ENCODE data around the gene FAM168A.

Gene FAM168A

DNA sequence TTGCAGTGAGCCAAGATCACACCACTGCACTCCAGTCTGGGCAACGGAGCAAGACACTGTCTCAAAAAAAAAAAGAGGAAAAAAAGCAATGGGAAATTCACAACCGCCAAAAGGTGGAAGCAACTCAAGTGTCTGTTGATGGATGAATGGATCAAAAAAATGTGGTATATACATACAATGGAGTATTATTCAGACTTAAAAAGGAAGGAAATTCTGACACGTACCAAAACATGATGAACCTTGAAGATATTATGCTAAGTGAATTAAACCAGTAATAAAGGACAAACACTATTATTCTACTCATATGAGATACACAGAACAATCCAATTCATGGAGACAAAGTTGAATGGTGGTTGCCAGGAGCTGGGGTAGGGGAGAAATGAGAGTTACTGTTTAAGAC is 40.9 kb downstream of the FAM168A start:
- Histone ChIP-seq H3K36me3 (ENCODE audit: control insufficient read depth, low read length) (no peaks in the 10 kb centered on the region), H4K20me1 (ENCODE audit: control insufficient read depth, insufficient read depth, low read depth, low read length) (no peaks in the 10 kb centered on the region), H3K79me2 (ENCODE audit: control insufficient read depth, low read length) (peaks cover 48% of the 10 kb centered on the region), H3K9me2 (replicated peaks; ENCODE audit: control insufficient read depth, low read length) (no peaks in the 10 kb centered on the region), H3F3A (ENCODE audit: control insufficient read depth, insufficient read depth) (0 out of 2 replicates have a peak, but pooled peaks cover 2% of the 10 kb centered on the region), H3K4me3 (ENCODE audit: low read length) (no peak overlapping the region), H3K27ac (ENCODE audit: low read depth, low read length) (no peak overlapping the region), H3K27me3 (ENCODE audit: control insufficient read depth, low read length) (no peaks in the 10 kb centered on the region), H3K9me3 (ENCODE audit: control insufficient read depth, insufficient read depth, low read length) (no peaks in the 10 kb centered on the region), H3K4me1 (ENCODE audit: control insufficient read depth, low read length) (peaks cover 1% of the 10 kb centered on the region; the same call in 1 of the 2 replicates), H3K4me2 (ENCODE audit: low read length) (no peak overlapping the region)
- no peak for TF ChIP-seq EZH2phosphoT487 (IDR thresholded peaks at IDR 0.05; ENCODE audit: borderline replicate concordance, low read length)
- TF ChIP-seq, protein P1, sequence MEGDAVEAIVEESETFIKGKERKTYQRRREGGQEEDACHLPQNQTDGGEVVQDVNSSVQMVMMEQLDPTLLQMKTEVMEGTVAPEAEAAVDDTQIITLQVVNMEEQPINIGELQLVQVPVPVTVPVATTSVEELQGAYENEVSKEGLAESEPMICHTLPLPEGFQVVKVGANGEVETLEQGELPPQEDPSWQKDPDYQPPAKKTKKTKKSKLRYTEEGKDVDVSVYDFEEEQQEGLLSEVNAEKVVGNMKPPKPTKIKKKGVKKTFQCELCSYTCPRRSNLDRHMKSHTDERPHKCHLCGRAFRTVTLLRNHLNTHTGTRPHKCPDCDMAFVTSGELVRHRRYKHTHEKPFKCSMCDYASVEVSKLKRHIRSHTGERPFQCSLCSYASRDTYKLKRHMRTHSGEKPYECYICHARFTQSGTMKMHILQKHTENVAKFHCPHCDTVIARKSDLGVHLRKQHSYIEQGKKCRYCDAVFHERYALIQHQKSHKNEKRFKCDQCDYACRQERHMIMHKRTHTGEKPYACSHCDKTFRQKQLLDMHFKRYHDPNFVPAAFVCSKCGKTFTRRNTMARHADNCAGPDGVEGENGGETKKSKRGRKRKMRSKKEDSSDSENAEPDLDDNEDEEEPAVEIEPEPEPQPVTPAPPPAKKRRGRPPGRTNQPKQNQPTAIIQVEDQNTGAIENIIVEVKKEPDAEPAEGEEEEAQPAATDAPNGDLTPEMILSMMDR (IDR thresholded peaks at IDR 0.05; ENCODE audit: low read depth, low read length, poor library complexity, severe bottlenecking) = no peak

DNA sequence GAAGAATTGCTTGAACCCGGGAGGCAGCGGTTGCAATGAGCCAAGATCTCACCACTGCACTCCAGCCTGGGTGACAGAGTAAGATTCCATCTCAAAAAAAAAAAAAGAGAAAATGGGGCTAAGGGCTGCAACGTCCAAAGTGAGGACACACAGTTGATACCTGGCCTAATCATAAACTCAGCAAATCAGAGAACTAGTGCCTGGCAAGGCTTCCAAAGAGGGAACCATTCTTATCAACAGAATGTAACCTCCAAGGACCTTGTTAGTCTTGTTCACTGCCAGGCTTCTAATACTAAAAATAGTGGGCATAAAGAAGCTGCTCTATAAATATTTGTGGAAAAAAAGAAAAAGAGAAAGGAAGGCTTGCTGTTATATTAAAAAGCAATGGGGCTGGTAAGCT is 42.3 kb downstream of the FAM168A start:
- Histone ChIP-seq H3K4me2 (ENCODE audit: low read length) (no peak overlapping the region), H3F3A (ENCODE audit: control insufficient read depth, insufficient read depth) (0 out of 2 replicates have a peak, but pooled peaks cover 2% of the 10 kb centered on the region), H3K9me3 (ENCODE audit: control insufficient read depth, insufficient read depth, low read length) (no peaks in the 10 kb centered on the region), H3K4me3 (ENCODE audit: low read length) (no peak overlapping the region), H3K79me2 (ENCODE audit: control insufficient read depth, low read length) (peaks cover 54% of the 10 kb centered on the region), H3K27me3 (ENCODE audit: control insufficient read depth, low read length) (no peaks in the 10 kb centered on the region), H3K27ac (ENCODE audit: low read depth, low read length) (no peak overlapping the region), H3K4me1 (ENCODE audit: control insufficient read depth, low read length) (peaks cover 13% of the 10 kb centered on the region), H4K20me1 (ENCODE audit: control insufficient read depth, insufficient read depth, low read depth, low read length) (no peaks in the 10 kb centered on the region), H3K9me2 (replicated peaks; ENCODE audit: control insufficient read depth, low read length) (no peaks in the 10 kb centered on the region), H3K36me3 (ENCODE audit: control insufficient read depth, low read length) (no peaks in the 10 kb centered on the region)
- no peak for TF ChIP-seq EZH2phosphoT487 (IDR thresholded peaks at IDR 0.05; ENCODE audit: borderline replicate concordance, low read length)
- TF ChIP-seq, protein P1 (IDR thresholded peaks at IDR 0.05; ENCODE audit: low read depth, low read length, poor library complexity, severe bottlenecking) = no peak

DNA sequence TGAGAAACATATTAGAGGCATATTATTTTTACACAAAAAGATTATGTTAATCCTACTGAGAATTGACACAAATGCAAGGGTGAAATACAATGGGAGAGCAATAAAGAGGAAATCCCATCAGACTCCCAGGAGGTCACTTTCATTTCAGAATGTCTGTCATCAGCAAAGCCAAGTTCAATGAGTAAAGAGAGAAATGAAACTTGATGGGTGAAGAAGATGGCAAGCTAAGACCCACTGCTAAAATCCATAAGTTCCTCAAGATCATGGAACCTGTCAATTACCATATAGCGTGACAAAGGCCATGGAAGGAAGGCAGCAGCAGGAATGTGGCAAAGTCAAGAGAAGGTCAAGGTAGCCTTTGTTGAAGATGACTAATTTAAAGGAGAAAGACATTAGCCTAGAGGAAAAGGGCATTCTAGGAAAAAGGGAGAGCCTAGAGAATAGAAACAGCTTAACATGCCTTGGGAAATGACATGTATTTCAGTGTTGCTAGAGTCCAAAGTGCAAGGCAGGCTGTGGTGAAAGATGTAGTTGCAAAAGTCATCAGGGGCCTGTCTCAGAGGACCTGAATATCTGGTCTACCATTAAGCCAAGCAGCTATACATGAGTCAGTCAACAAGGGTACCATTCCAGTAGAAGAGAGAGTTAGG is 43.1 kb downstream of the FAM168A start:
- H3K9me3 ChIP-seq (ENCODE audit: control insufficient read depth, insufficient read depth, low read length) = no peaks in the 10 kb centered on the region
- no peak overlapping the region for H3K4me2 ChIP-seq (ENCODE audit: low read length)
- no peaks in the 10 kb centered on the region for H3K27me3 ChIP-seq (ENCODE audit: control insufficient read depth, low read length)
- peaks cover 13% of the 10 kb centered on the region for H3K4me1 ChIP-seq (ENCODE audit: control insufficient read depth, low read length)
- H3K36me3 ChIP-seq (ENCODE audit: control insufficient read depth, low read length) = no peaks in the 10 kb centered on the region
- TF ChIP-seq, protein P1 (IDR thresholded peaks at IDR 0.05; ENCODE audit: low read depth, low read length, poor library complexity, severe bottlenecking) = no peak
- TF ChIP-seq EZH2phosphoT487 (IDR thresholded peaks at IDR 0.05; ENCODE audit: borderline replicate concordance, low read length) = no peak
- peaks cover 46% of the 10 kb centered on the region for H3K79me2 ChIP-seq (ENCODE audit: control insufficient read depth, low read length)
- H3K4me3 ChIP-seq (ENCODE audit: low read length) = no peak overlapping the region
- no peaks in the 10 kb centered on the region for H3K9me2 ChIP-seq (replicated peaks; ENCODE audit: control insufficient read depth, low read length)
- 0 out of 2 replicates have a peak, but pooled peaks cover 2% of the 10 kb centered on the region for H3F3A ChIP-seq (ENCODE audit: control insufficient read depth, insufficient read depth)
- H4K20me1 ChIP-seq (ENCODE audit: control insufficient read depth, insufficient read depth, low read depth, low read length) = no peaks in the 10 kb centered on the region
- H3K27ac ChIP-seq (ENCODE audit: low read depth, low read length) = no peak overlapping the region

Data from DOHH2 (cell line).